Right atrium auricular region (tissue), 2 donors: ENCODE data around the gene ASTN2. TPM values are rescaled to one million over a fixed set of nuclear protein-coding genes. Genes with fewer than 3 reads are reported as not detected.

Experiments
- DNase-seq: peaks from one replicate; pipeline ENCODE4 v3.0.0-alpha.2; 2019; ENCODE audit warnings: low spot score
- H3K27ac ChIP-seq, 2 donors: fragments of 200-600 bp; sonication (generic); 1 replicate in 1 of 2; 2 replicates in 1 of 2; pipeline ENCODE4 v1.5.1; 2016 to 2019
- H3K27me3 ChIP-seq, 2 donors: fragments of 200-600 bp; sonication (generic); one replicate each; pipeline versions ENCODE4 v1.5.1 to v1.6.0; 2017 to 2019
- H3K36me3 ChIP-seq: fragments of 200-600 bp; sonication (generic); one replicate; pipeline ENCODE4 v1.5.1; 2016
- H3K4me1 ChIP-seq, 2 donors: fragments of 200-600 bp; sonication (generic); one replicate each; pipeline versions ENCODE4 v1.5.1 to v1.6.0; 2017 to 2019
- H3K4me3 ChIP-seq, 2 donors: fragments of 200-600 bp; sonication (generic); 1 replicate in 1 of 2; 2 replicates in 1 of 2; pipeline ENCODE4 v1.5.1; 2017 to 2019; ENCODE audit warnings: mild to moderate bottlenecking in 1 of 2, moderate library complexity in 1 of 2
- H3K9me3 ChIP-seq, 2 donors: fragments of 200-600 bp; sonication (generic); one replicate each; pipeline ENCODE4 v1.5.1; 2019
- total RNA-seq, 2 donors: library from RNA; depleted of rRNA; stranded (reverse); fragments of >200 nt; gene quantifications; one replicate each; pipeline ENCODE4 v1.1.0, GENCODE V29; 2016
- TF ChIP-seq, protein P1 (sequence below), 2 donors: fragments of 200-600 bp; sonication (generic); IDR thresholded peaks; one replicate each; pipeline ENCODE4 v1.5.1; 2019; ENCODE audit warnings: antibody characterized with exemption in 2 of 2

The ASTN2 gene
- total RNA-seq, 2 donors from 2014 or later = 11.1 to 32.2 TPM

DNA sequence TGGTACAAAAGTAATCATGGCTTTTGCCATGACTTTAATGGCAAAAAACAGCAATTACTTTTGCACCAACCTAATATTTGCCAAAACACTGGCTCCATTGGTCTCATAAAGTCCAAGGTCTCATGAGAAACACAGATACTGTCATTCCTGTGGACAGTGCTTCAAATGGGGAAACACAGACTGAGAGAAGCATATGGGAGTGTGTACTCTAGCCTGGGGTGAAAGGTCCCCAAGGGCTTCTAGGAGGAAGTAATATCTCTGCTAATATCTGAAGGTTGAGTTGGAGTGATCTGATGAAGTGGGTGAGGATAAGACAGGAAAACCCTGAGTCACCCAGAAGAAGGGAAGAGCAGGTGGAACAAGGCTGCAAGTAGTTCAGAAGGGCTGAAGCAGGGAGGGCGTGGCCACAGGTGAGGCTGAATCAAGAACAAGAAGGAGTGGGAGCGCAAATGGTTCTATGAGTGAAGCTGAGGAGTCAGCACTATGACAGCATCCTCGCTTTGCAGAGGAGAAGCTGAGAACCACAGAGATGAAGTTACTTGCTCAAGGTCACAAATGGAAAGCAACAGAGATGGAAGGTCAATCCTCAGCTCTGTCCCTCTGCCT lies 164.1 kb downstream of the ASTN2 start:
- Histone ChIP-seq H3K36me3 (no peaks in the 10 kb centered on the region), H3K9me3 (no peaks in the 10 kb centered on the region), H3K4me1 (no peaks in the 10 kb centered on the region), H3K27me3 (no peaks in the 10 kb centered on the region), H3K4me3 (no peak overlapping the region), H3K27ac (no peak overlapping the region)
- DNase-seq = no peak
- TF ChIP-seq, protein P1, sequence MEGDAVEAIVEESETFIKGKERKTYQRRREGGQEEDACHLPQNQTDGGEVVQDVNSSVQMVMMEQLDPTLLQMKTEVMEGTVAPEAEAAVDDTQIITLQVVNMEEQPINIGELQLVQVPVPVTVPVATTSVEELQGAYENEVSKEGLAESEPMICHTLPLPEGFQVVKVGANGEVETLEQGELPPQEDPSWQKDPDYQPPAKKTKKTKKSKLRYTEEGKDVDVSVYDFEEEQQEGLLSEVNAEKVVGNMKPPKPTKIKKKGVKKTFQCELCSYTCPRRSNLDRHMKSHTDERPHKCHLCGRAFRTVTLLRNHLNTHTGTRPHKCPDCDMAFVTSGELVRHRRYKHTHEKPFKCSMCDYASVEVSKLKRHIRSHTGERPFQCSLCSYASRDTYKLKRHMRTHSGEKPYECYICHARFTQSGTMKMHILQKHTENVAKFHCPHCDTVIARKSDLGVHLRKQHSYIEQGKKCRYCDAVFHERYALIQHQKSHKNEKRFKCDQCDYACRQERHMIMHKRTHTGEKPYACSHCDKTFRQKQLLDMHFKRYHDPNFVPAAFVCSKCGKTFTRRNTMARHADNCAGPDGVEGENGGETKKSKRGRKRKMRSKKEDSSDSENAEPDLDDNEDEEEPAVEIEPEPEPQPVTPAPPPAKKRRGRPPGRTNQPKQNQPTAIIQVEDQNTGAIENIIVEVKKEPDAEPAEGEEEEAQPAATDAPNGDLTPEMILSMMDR (IDR thresholded peaks at IDR 0.05) = no peak

GRCh38 chr9:117249799-117250198 lies 165.1 kb downstream of the ASTN2 start:
- Histone ChIP-seq H3K36me3 (no peaks in the 10 kb centered on the region), H3K4me3 (no peak overlapping the region), H3K4me1 (no peaks in the 10 kb centered on the region), H3K27me3 (no peaks in the 10 kb centered on the region), H3K9me3 (no peaks in the 10 kb centered on the region), H3K27ac (no peak overlapping the region)
- DNase-seq = no peak
- TF ChIP-seq, protein P1 (IDR thresholded peaks at IDR 0.05) = no peak

GRCh38 chr9:117247266-117247665 lies 167.6 kb downstream of the ASTN2 start:
- Histone ChIP-seq H3K36me3 (no peaks in the 10 kb centered on the region), H3K4me1 (no peaks in the 10 kb centered on the region), H3K27me3 (no peaks in the 10 kb centered on the region), H3K9me3 (no peaks in the 10 kb centered on the region), H3K27ac (no peak overlapping the region), H3K4me3 (no peak overlapping the region)
- TF ChIP-seq, protein P1 (IDR thresholded peaks at IDR 0.05) = peak; percentile 20 to 52
- DNase-seq = no peak

- no peak overlapping the region for H3K4me3 ChIP-seq
- no peaks in the 10 kb centered on the region for H3K27me3 ChIP-seq
- no peak overlapping the region for H3K27ac ChIP-seq
- TF ChIP-seq, protein P1 (IDR thresholded peaks at IDR 0.05) = no peak
- no peaks in the 10 kb centered on the region for H3K9me3 ChIP-seq
- DNase-seq = no peak
- H3K4me1 ChIP-seq = no peaks in the 10 kb centered on the region
- H3K36me3 ChIP-seq = no peaks in the 10 kb centered on the region
Measured at GRCh38 chr9:117245175-117245829, 169.6 kb downstream of the ASTN2 start.

DNA sequence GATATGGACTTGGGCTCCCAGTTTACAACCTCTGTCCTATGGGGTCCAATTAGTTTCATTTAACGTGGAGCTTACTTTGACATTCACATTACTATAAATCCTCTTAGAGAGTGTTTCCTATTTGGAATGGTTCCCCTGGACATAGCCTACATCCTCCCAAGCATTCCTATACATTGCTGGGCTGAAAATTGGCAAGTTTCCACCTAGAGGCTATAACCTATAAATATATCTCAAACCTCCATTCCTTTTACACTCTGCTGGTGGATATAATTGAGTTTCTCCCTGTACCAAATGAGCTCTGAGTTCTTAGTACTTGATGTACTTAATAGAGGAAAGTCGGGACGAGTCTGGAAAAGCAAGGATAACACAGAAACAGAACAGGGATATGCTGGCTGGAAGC lies 172.8 kb downstream of the ASTN2 start:
- TF ChIP-seq, protein P1 (IDR thresholded peaks at IDR 0.05) = no peak
- H3K9me3 ChIP-seq = no peaks in the 10 kb centered on the region
- H3K36me3 ChIP-seq = no peaks in the 10 kb centered on the region
- DNase-seq = no peak
- no peaks in the 10 kb centered on the region for H3K27me3 ChIP-seq
- no peaks in the 10 kb centered on the region for H3K4me1 ChIP-seq
- no peak overlapping the region for H3K4me3 ChIP-seq
- H3K27ac ChIP-seq = no peak overlapping the region
